ENCODE measurements around the gene NDUFS3.
A peak's percentile ranks its signal among the peaks of the same experiment; 100 is the strongest.
"Not testable (repeated sequence)": the region's sequence is repeated elsewhere in the genome, so short reads cannot be mapped to it uniquely, and the experiment has no call there.

The NDUFS3 gene

DNA sequence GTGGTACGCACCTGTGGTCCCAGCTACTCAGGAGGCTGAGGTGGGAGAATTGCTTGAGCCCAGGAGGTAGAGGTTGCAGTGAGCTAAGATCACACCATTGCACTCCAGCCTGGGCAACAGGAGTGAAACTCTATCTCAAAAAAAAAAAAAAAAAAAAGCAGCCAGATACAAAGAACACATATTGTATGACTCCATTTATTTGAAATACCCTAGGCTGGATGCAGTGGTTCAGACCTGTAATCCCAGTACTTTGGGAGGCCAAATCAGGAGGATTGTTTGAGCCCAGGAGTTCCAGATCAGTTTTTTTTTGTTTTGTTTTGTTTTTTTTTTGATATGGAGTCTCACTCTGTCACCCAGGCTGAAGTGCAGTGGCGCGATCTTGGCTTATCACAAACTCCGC, 16.5 kb upstream of the NDUFS3 start:
- not testable (repeated sequence) for DNase-seq

DNA sequence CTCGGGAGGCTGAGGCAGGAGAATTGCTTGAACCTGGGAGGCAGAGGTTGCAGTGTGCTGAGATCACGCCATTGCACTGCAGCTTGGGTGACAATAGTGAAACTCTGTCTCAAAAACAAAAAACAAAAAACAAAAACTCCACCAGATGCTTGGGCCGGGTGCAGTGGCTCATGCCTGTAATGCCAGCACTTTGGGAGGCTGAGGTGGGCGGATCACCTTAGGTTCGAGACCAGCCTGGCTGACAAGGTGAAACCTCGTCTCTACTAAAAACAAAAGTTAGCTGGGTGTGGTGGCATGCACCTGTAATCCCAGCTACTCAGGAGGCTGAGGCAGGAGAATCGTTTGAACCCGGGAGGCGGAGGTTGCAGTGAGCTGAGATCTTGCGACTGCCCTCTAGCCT, 14.5 kb upstream of the NDUFS3 start:
- not testable (repeated sequence) for DNase-seq

DNA sequence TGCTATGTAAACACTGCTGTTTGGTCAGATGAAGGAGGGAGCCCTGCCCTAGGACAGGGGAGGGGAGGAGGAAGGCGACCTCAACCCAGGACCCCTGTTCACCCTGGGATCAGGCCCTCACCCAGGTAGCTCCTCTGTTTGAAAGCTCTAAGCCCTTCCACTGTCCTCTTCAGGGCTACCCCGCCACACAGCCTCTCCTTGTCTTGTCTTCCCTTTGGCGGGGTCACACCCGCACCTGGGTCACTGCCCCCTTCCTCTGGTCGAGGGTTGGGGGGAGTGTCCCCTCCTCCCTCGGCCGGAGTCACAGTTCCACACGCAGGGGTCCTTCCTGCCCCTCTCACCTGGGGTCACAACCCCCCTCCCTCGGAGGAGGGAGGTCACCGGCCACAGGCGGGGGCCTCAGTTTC, 13.9 kb upstream of the NDUFS3 start:
- DNase-seq: no peak

DNA sequence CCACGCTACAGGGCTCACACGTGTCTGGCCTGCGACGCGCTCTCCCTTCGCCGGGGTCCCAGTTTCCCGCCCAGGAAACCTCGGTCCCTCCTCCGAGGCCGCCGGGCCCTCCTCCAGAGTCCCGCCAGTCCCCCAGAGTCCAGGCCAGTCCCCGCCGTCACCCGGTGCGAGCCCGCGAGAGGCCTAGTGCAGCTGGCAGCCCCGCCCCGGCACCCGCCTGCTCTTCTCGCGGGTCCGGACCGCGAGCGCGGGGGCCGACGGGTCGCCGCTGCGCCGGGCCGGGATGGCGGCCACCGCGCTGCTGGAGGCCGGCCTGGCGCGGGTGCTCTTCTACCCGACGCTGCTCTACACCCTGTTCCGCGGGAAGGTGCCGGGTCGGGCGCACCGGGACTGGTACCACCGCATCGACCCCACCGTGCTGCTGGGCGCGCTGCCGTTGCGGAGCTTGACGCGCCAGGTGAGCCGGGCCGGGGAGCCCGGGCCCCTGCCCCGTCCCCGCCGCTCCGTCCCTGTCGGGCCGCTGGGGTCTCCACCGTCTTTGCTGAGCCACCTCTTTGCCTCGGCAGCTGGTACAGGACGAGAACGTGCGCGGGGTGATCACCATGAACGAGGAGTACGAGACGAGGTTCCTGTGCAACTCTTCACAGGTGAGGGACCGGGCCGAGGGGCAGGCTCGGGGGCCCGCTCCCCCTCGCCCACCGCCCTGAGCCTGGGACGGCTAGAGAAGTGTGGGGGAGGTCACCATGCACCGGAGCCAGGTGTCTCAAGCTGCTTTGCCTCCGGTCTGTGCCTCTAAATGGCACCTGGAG, 13.3 kb upstream of the NDUFS3 start, which contains the start of gene PTPMT1:
Gene PTPMT1, plus strand, starts transcription at position 260 of the 809 bp plus-strand sequence. Its CDS starts 24 bp downstream, at position 284.
- peak; percentile 69 for DNase-seq

DNA sequence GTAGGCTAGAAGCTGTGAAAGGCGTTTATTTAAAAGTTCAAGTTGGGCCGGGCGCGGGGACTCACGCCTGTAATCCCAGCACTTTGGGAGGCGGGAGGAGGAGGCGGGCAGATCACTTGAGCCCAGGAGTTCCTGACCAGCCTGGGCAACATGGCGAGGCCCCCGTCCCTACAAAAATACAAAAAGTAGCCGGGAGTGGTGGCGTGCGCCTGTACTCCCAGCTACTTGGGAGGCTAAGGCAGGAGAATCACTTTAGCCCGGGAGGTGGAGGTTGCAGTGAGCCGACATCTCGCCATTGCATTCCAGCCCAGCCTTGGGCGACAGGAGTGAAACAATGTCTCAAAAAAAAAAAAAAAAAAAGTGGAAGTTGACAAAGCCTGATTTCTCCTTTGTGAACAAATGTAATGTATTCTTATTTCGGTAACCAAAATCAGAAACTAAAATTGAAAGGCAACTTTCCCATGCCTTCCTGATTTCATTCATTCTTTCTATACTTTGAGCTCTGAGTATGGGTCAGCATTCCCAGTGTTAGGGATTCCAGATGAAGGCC, 12.7 kb upstream of the NDUFS3 start:
- no peak for DNase-seq

DNA sequence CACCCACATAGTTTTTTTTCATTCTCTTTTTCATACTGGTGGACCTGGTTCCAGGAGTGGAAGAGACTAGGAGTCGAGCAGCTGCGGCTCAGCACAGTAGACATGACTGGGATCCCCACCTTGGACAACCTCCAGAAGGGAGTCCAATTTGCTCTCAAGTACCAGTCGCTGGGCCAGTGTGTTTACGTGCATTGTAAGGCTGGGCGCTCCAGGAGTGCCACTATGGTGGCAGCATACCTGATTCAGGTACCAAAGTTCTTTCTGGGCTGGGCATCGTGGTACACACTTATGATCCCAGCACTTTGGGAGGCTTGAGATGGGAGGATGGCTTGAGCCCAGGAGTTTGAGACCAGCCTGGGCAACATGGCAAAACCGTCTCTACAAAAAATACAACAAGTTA, 9.2 kb upstream of the NDUFS3 start:
- no peak for DNase-seq

DNA sequence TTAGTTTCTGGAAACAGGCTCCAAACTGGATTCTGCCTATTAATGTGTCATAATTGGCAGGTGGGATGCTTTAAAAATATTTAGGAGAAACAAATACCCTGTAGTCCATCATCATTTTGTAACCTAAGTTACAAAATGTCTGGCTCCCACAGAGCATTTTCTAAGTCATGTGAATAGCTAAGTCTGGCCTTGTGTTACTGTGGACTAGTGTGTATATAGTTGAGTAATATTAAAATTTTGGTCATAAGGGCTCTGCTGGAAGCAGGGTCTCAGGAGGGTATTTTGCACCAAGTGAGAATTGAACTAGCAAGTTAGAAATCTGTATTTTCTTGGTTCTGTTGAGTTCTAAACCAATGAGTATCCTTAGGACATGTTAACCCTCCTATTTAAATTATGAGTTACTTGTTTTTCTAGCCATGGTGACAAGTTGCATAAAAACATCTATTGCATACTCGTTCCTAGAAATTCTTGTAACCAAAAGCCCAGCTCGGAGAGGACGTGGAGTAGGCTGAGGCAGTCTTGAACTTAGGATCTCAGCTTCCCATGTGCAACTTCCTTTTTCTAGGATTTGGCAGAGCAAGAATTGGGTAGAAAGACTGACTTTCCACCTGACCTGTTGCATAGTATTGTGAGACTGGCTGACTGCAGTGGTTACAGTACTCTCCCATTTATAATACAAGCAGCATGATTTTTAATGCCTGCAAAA, 8.1 kb upstream of the NDUFS3 start:
- DNase-seq: no peak

DNA sequence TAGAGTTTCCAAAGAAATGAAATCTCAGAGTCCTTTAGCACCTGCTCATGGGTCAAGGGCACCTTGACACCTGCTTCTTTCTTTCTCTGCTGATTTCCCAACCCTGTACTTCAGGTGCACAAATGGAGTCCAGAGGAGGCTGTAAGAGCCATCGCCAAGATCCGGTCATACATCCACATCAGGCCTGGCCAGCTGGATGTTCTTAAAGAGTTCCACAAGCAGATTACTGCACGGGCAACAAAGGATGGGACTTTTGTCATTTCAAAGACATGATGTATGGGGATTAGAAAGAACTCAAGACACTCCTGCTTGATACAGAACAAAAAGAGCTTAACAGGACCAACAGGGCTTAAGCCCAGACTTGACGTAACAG, 7.5 kb upstream of the NDUFS3 start:
- DNase-seq: no peak

DNA sequence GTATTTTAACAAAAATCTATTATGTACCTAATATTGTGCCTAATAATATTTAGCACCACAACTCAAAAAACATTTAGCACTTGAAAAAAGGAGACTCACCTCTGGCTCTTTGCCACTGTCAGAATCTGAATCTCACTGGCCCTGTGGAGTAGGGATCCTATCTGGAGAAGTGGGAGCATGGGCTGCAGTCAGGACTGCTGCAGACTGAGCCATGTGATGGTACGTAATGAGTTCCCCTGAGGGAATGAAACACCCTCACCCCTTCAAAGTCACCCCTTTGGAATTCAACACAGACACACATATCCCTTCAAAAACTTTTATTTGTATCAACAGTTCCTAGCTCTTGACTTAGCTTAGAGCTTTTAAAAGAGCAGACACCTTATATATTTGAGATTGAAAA, 7.0 kb upstream of the NDUFS3 start:
- no peak for DNase-seq

DNA sequence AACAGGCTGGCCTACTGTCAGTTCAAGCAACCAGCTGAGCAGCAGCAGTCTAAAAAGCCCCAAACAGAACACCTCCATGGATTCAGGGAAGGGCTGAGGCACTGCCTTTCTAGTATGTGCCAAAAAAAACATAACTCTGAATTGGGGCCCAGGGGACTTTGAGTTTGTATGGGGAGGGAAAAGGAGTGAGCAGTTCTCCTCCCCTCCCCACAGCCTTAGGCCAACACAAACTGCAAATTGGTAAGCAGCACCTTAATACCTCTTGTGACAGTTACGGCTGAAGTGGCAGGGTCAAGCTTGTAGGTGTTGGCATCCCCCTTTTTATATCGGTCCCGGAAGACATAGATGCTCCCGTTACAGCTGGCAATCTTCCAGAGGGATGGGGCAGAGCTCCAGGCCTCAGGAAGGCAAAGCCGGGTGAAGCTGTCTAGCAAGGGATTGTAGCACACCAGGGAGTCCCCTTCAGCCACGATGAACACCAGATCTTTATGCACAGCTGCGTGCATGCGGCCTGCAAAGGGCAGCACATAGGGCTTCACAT, 6.1 kb upstream of the NDUFS3 start:
- no peak for DNase-seq

DNA sequence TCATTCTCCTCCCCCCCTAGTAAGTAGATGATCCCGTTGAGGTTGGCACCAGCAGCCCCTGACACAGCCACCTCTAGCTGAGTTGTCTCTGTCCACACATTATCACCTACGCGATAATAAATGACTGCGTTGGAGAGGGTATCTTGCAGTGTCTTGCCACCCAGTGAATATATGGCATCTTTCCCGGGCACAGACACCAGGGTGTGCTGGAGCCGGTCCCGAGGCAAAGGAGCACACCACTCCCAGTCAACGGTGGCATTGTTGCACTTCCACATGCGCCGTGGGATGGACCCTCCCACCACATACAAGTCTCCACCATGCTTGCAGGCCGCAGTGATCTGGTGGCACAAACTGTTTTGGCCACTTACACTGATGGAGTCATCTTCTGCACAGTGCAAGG, 5.6 kb upstream of the NDUFS3 start:
- DNase-seq: no peak

DNA sequence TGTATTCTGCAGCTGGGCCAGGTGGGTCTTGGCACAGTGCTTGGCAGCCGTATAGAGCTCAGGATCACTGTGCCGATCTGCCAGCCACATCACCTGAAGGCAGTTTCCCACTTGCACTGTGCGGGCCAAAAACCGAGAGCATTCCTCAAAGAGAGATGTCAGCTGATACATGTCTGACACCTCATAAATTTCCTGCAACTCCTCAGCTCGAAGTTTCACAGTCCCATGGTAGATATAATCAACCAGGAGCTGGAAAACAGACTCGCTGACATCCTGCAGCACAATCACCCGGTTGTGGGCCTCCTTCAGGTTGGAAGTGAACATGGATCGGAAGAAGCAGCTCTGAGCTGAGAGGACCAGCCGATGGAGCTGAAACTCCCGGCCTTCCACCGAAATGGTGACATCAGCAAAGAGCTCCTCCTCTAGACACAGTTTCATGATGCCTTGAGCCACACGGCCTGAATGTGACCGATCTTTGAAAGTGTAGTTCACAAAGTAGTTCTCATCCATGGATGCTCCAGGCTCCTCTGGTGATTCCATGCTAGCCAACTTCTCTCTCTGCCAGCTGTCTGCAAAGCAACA, 1.3 kb upstream of the NDUFS3 start:
- DNase-seq: no peak

DNA sequence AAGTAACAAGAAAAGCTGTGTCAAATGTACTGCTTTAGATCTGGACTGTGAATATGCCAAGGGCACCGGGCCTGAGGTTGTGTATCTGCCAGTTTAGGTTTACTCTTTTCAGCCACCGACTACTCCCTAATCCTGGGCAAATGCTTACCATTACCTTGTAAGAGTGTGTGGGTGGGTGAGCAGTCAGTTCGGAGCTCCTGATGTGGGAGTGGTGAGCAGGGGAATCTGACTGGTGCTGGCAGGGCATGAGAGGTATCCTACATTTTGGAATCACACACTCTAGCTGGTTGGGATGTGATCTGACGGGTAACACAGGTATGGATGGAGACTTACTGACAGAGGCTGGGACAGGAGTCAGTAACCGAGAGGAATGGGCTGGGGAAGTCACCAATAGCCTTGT, 5.0 kb downstream of the NDUFS3 start:
- DNase-seq: no peak

DNA sequence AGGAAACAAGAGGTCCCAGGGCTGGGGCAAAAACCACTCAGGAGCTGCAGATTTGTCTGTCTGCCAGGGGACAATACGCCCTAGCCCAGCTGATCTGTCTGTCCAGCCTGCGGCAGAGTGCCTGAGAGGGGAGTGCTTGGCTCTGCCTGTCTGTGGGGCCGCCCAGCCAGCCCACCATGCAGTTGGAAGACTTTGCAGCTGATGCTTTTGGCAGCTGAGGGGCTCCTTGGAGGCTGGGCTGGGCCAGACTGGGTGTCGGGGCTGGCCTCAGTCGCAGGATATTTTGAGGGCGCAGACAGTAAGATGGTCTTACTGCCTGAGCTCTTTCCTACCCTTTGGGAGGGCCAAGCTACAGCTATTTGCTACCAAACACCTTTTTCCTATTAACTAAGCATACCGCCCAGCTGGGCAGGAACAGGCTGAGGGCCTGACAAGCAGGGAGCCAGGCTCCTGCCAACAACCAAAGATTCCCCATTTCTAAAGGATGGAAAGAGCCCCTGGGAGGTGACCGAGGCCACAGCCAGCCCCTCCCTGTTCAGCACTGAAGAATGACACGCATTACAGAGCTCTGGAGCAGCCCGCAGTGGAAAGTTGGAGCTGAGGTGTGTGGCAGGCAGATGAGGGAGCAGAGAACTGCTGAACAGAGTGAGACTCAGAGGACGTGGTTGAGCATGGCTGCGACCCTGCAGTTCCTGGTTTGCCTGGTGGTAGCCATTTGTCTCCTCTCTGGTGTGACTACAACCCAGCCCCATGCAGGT, 7.4 kb downstream of the NDUFS3 start, which contains the start of gene FAM180B:
Gene FAM180B, plus strand, starts transcription at position 581 of the 758 bp plus-strand sequence. Its CDS starts 91 bp downstream, at position 672.
- DNase-seq: no peak

DNA sequence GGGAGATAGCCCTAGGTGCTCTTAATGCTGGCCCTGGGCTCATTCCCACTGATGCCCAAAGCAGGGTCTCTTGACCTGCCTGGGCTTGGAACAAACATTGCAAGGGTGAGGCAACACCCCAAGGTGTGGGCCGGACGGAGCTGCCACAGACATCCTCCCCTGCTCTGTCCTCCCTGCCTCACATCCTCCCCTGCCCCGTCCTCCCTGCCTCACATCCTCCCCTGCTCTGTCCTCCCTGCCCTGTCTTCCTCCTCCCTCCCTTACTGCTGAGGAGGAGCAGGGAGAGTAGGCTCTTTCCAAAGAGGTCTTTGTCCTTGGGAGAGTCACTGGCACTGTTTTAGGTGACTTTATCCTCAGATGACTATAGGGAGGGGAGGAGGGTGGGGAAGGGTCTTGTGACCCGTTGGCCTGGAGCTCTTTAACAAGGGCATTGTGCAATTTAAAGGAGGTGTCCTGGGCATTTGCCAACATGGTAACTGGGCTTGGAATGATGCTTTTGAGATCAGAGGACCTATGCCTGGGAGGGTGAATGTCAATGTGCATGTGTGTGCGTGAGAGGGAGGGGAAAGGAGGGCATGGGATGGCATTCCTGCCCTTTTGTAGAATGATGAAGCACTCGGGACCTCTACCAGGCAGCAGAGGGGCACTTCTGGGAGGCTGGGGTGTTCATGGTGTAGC, 8.3 kb downstream of the NDUFS3 start:
- DNase-seq: no peak

DNA sequence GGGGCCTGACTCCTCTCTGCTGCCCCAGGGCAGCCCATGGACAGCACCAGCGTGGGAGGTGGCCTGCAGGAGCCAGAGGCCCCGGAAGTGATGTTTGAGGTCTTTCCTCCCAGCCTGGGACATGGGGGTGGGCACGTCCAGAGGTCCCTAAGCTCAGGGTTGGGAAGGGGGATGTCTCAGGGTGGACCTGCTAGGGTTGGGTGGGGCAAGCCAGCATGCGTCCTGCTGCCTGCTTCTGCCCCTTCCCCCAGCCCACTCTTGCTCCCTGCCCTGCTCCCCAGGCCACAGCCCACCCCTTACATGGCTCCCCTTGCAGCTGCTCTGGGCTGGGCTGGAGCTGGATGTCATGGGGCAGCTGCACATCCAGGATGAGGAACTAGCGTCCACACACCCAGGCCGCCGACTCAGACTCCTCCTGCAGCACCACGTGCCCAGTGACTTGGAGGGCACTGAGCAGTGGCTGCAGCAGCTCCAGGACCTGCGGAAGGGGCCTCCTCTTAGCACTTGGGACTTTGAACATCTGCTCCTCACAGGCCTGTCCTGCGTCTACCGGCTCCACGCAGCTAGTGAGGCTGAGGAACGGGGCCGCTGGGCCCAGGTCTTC, 9.0 kb downstream of the NDUFS3 start:
- no peak for DNase-seq

DNA sequence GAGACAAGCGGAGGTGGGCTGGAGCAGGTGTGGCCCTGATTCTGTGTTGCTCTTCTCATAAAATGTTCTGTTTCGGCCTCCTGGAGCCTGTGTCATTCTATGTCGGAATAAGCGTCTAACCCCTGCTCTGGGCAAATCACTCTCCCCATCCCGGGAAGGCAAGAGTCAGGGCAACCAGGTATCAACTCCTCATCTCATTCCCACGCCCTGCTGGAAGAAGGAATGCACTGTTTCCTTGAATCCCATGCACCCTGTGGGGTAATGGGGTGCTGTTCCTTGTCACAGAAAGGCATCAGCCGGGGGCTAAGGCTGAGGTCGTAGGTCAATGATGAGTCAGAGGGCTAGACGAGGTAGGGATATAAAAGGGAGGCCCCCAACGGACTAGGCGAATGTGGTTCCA, 10.2 kb downstream of the NDUFS3 start:
- DNase-seq: no peak

DNA sequence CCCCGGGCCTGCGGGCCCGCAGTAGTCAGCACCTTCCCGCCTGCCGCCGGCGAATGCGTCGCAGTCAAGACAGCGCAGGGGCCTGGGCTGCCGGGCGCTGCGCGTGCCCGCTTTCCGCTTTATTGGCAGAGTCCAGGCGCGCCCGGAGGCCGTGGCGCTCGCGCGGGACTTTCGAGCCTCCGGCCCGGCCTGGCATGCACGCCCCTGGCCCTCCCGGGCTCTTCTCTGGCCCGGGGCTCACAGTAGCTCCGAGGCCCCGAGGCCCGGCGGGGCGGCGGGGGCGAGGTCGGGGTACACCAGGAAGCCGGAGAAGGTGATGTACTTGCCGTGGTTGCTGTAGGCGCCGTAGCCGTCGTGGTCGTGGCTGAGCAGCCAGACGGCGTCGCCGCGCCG, 10.7 kb downstream of the NDUFS3 start:
- no peak for DNase-seq

DNA sequence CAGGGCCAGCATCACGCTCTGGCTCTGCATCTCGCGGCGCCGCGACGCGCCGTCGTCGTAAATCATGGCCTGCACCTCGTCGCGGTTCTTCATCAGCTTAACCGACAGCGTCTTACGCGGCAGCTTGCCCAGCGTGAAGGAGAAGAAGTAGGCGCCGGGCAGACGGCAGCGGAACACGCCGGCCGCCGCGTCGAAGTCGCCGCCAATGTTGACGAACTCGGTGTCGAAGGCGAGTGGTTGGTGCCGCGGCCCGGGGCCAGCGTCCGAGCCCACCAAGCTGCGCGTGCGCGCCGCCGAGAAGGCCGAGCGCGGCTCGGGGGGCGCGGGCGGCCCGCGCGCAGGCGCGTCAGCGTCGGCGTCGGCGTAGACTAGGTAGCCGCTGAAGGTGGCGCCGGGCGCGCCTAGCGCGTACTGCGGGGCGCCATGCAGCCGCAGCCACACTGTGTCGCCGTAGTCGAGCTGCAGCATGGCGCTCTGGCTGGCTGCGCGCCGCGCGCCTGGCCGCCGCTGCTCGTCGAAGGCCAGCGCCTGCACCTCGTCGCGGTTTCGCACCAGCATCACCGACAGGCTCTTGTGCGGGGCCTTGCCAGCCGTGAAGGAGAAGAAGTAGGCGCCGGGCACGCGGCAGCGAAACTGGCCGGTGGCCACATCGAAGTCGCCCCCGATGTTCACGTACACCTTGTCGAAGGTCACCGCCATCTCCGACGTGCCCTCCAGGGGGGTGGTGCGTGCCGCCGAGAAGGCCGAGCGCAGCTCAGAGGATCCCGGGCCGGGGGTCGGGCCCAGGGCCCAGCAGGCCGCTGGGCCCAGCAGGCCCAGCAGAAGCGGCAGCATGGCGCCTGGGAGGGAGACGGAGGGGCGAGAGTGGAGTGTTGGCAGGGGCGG, 11.3 kb downstream of the NDUFS3 start:
- no peak for DNase-seq

DNA sequence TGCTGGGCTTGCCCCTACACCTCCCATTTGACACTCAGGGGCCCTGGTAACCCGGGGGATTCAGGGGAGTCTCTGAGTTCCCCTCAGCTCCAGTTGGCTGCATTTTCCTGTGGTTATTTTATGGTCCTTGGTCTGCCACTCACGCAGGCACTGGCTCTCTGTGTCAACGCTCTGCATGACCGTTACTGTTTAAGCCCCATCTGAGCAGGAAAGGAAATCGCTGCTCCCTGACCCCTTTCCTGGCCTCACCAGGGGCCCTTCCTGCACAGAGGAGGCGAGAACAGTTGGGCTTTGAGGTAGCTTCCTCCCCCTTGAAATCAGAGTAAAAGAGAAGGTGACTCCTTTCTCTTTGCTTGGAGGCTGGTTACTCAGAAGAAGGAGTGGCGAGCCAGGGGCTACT, 12.9 kb downstream of the NDUFS3 start:
- DNase-seq: no peak

DNA sequence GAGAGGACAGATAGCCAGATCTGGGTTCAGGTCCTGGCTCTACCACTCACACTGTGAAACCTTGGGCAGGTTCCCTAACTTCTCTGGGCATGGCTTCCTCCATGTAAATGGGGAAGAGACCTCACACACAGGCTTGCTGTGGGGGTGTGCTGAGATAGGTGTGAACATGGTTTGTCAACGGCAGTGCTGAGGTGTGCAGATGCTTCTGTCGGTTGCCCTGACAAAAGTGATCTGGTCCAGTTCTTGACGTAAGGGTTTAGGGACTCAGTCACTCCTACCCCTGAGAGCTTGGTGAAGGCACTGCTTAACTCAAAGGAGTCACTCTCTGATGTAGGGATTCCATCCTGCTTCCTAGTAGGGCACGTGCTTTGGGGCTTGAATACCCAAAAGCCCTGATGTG, 13.4 kb downstream of the NDUFS3 start:
- DNase-seq: no peak
